Liver (tissue), 9 donors: ENCODE measurements around the gene VWF. TPM values are rescaled to one million over a fixed set of nuclear protein-coding genes. Genes with fewer than 3 reads are reported as not detected.

Source experiments
- DNase-seq: peaks from one replicate; pipeline ENCODE4 v3.0.0-alpha.2; 2017; ENCODE audit warnings: low spot score
- H3K27ac ChIP-seq, 2 donors: one replicate each; pipeline ENCODE4 v1.7.0; 2013; ENCODE audit warnings: inconsistent platforms in 2 of 2, low read length in 2 of 2, control low read depth in 1 of 2, low read depth in 1 of 2, mild to moderate bottlenecking in 1 of 2
- H3K27me3 ChIP-seq, 4 donors: one replicate each; pipeline versions ENCODE4 v1.6.1 to v1.7.0; 2013; ENCODE audit warnings: low read length in 3 of 4, inconsistent platforms in 1 of 4, mild to moderate bottlenecking in 1 of 4, moderate library complexity in 1 of 4; ENCODE audit not compliant: control insufficient read depth in 4 of 4, insufficient read depth in 4 of 4
- H3K36me3 ChIP-seq, 4 donors: one replicate each; pipeline versions ENCODE4 v1.6.1 to v1.7.0; 2013; ENCODE audit warnings: low read length in 3 of 4, mild to moderate bottlenecking in 3 of 4, low read depth in 1 of 4, moderate library complexity in 1 of 4; ENCODE audit not compliant: control insufficient read depth in 4 of 4, insufficient read depth in 3 of 4
- H3K4me1 ChIP-seq, 4 donors: one replicate each; pipeline versions ENCODE4 v1.6.1 to v1.7.0; 2013; ENCODE audit warnings: low read length in 3 of 4, mild to moderate bottlenecking in 3 of 4, moderate library complexity in 1 of 4; ENCODE audit not compliant: control insufficient read depth in 4 of 4, insufficient read depth in 4 of 4
- H3K4me3 ChIP-seq, 3 donors: one replicate each; pipeline versions ENCODE4 v1.6.1 to v1.7.0; 2013; ENCODE audit warnings: low read length in 3 of 3, control low read depth in 1 of 3, low read depth in 1 of 3, mild to moderate bottlenecking in 1 of 3
- H3K9ac ChIP-seq, 2 donors: one replicate each; pipeline ENCODE4 v1.7.0; 2013; ENCODE audit warnings: low read length in 2 of 2, mild to moderate bottlenecking in 2 of 2, moderate library complexity in 2 of 2, control low read depth in 1 of 2, low read depth in 1 of 2
- H3K9me3 ChIP-seq, 4 donors: one replicate each; pipeline versions ENCODE4 v1.6.1 to v1.7.0; 2013; ENCODE audit warnings: low read length in 3 of 4; ENCODE audit not compliant: control insufficient read depth in 4 of 4
- ATF3 ChIP-seq: IDR thresholded peaks from 2 replicates; pipeline ENCODE4 v1.6.1; 2016; ENCODE audit warnings: antibody characterized with exemption
- CTCF ChIP-seq: fragments of 150-350 bp; IDR thresholded peaks from 2 replicates; pipeline ENCODE4 v1.5.1; 2017; ENCODE audit warnings: improper control_type of control experiment, low read depth, low read length; ENCODE audit not compliant: missing input control
- EGR1 ChIP-seq, 2 donors: IDR thresholded peaks; 2 replicates each; pipeline ENCODE4 v1.6.1; 2016 to 2018; ENCODE audit warnings: antibody characterized with exemption in 2 of 2, low read depth in 2 of 2
- HNF4A ChIP-seq, 2 donors: conservative IDR thresholded peaks; 2 replicates each; pipeline ENCODE4 v1.6.1; 2016; ENCODE audit warnings: antibody characterized with exemption in 2 of 2, mild to moderate bottlenecking in 2 of 2
- HNF4G ChIP-seq: IDR thresholded peaks from 2 replicates; pipeline ENCODE4 v1.6.1; 2016; ENCODE audit warnings: antibody characterized with exemption
- JUND ChIP-seq, 2 donors: IDR thresholded peaks; 2 replicates each; pipeline ENCODE4 v1.6.1; 2016; ENCODE audit warnings: antibody characterized with exemption in 2 of 2
- NR2F2 ChIP-seq: IDR thresholded peaks from 2 replicates; pipeline ENCODE4 v1.6.1; 2016; ENCODE audit warnings: antibody characterized with exemption
- RAD21 ChIP-seq, 2 donors: IDR thresholded peaks; 2 replicates each; pipeline ENCODE4 v1.6.1; 2016; ENCODE audit warnings: antibody characterized with exemption in 2 of 2, mild to moderate bottlenecking in 2 of 2
- REST ChIP-seq: IDR thresholded peaks from 2 replicates; pipeline ENCODE4 v1.6.1; 2016; ENCODE audit warnings: antibody characterized with exemption, mild to moderate bottlenecking
- RXRA ChIP-seq, 2 donors: IDR thresholded peaks; 2 replicates each; pipeline ENCODE4 v1.6.1; 2017 to 2018; ENCODE audit warnings: antibody characterized with exemption in 2 of 2, mild to moderate bottlenecking in 1 of 2
- TAF1 ChIP-seq: conservative IDR thresholded peaks from 2 replicates; pipeline ENCODE4 v1.6.1; 2016; ENCODE audit warnings: antibody characterized with exemption, mild to moderate bottlenecking
- WGBS: extraction: QIAGEN DNeasy Blood & Tissue Kit; methylation state at CpG from one replicate; pipeline ENCODE4 v1.1.7; 2013; 5-methylcytosine and 5-hydroxymethylcytosine counted together
- polyA plus RNA-seq, 2 donors: library from polyadenylated mRNA; stranded (reverse) in 1 of 2; unstranded in 1 of 2; fragments of 200-250 nt in 1 of 2; fragments of >200 nt in 1 of 2; fragmentation: Nextera tagmentation in 1 of 2; extraction: Ambion mirVana in 1 of 2; gene quantifications; one replicate each; pipeline versions ENCODE4 v1.2.1 to v1.2.3, GENCODE V29; 2013 to 2015
- total RNA-seq, 2 donors: library from RNA; depleted of rRNA; stranded (reverse); fragments of >200 nt; gene quantifications; one replicate each; pipeline ENCODE4 v1.2.3, GENCODE V29; 2014
- TF ChIP-seq, protein P1 (sequence below): IDR thresholded peaks from 2 replicates; pipeline ENCODE4 v1.6.1; 2016; ENCODE audit warnings: antibody characterized with exemption
- TF ChIP-seq, protein P2 (sequence below): IDR thresholded peaks from 2 replicates; pipeline ENCODE4 v1.6.1; 2016; ENCODE audit warnings: antibody characterized with exemption
- donor health status: healthy.
- donor health status: healthy.
- donor health status: healthy.
- donor health status: healthy.
- donor health status: healthy.

VWF gene
- total and polyA plus RNA-seq, 4 donors: 2.1 to 10.8 (median 4.0) TPM

DNA sequence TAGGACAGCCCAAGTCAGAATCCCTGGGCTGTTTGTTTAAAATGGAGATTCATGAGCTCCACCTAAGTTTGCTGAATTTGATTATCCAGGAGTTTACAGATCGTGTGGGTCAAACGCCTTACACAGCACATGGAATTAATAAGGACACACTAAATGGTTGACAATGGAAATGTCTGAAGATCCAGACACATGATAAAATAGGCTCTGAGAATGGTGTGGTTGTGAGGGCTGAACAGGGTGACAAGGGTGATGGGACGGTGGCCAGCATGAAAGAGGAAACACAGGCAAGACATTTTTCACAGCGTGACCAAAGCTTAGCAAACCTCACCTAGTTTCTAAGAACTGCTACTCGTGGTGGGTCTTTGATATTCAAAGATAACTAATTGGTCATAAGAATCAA, 12.5 kb downstream of the VWF start (continued):
- TF ChIP-seq CTCF (no peak), NR2F2 (no peak), ATF3 (no peak), HNF4G (no peak), RXRA (IDR thresholded peaks at IDR 0.05) (no peak)
- TF ChIP-seq, protein P1, sequence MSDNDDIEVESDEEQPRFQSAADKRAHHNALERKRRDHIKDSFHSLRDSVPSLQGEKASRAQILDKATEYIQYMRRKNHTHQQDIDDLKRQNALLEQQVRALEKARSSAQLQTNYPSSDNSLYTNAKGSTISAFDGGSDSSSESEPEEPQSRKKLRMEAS: no peak

GRCh38 chr12:6110006-6110405, 14.5 kb downstream of the VWF start:
- Histone ChIP-seq H3K36me3 (no peaks in the 10 kb centered on the region), H3K4me1 (no peaks in the 10 kb centered on the region), H3K27me3 (no peaks in the 10 kb centered on the region), H3K9ac (no peak overlapping the region), H3K9me3 (no peaks in the 10 kb centered on the region), H3K4me3 (no peak overlapping the region), H3K27ac (no peak overlapping the region)
- 93% methylated on average over 4 of the region's 4 CpGs for WGBS
- TF ChIP-seq REST (no peak), HNF4G (no peak), RAD21 (IDR thresholded peaks at IDR 0.05) (no peak), EGR1 (IDR thresholded peaks at IDR 0.05; ENCODE audit: low read depth in 2 of 2) (no peak), HNF4A (conservative IDR thresholded peaks at IDR 0.05) (no peak), ATF3 (no peak), TAF1 (no peak), NR2F2 (no peak), JUND (IDR thresholded peaks at IDR 0.05) (no peak)
- TF ChIP-seq, protein P2, sequence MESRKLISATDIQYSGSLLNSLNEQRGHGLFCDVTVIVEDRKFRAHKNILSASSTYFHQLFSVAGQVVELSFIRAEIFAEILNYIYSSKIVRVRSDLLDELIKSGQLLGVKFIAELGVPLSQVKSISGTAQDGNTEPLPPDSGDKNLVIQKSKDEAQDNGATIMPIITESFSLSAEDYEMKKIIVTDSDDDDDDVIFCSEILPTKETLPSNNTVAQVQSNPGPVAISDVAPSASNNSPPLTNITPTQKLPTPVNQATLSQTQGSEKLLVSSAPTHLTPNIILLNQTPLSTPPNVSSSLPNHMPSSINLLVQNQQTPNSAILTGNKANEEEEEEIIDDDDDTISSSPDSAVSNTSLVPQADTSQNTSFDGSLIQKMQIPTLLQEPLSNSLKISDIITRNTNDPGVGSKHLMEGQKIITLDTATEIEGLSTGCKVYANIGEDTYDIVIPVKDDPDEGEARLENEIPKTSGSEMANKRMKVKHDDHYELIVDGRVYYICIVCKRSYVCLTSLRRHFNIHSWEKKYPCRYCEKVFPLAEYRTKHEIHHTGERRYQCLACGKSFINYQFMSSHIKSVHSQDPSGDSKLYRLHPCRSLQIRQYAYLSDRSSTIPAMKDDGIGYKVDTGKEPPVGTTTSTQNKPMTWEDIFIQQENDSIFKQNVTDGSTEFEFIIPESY: no peak
- TF ChIP-seq, protein P1: no peak
- no peak for DNase-seq
